Cardiac fibroblast (primary cell): Measurements from ENCODE around the gene OTUD5.
"Not testable (repeated sequence)": the region's sequence is repeated elsewhere in the genome, so short reads cannot be mapped to it uniquely, and the experiment has no call there.

Source experiments
- DNase-seq, 2 donors: peaks; one replicate each; pipeline versions ENCODE4 v3.0.0 to v3.0.0-alpha.2; 2010; ENCODE audit warnings: low read depth in 2 of 2
- H3K4me3 ChIP-seq, 2 donors: replicated peaks in 1 of 2; 1 replicate in 1 of 2; 2 replicates in 1 of 2; pipeline ENCODE4 v1.5.1; 2011; ENCODE audit warnings: low read depth in 2 of 2, low read length in 2 of 2, mild to moderate bottlenecking in 2 of 2, moderate library complexity in 1 of 2
- TF ChIP-seq, protein P1 (sequence below): IDR thresholded peaks from one replicate; pipeline ENCODE4 v1.5.1; 2011; ENCODE audit warnings: low read depth, mild to moderate bottlenecking, low read length, inconsistent platforms

Gene OTUD5

DNA sequence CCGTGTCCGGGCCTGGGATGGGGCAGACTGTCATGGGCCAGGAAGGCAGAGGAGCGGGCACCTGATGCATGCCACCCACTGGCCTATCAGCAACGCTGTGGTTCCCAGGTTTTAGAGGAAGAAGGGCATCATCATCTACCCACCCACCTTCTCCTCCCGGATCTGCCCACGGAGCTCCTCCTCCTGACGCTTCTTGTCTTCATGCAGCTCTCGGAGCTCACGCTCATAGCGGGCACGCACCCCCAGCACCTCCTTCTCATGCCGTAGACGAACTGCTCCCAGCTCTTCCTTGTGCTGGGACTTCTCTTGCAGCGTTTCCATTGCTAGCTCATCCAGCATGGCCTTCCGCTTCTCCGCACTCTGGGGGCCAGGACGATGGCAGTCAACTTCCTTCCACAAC is 25.7 kb upstream of the OTUD5 start:
- H3K4me3 ChIP-seq = no peak overlapping the region
- TF ChIP-seq, protein P1, sequence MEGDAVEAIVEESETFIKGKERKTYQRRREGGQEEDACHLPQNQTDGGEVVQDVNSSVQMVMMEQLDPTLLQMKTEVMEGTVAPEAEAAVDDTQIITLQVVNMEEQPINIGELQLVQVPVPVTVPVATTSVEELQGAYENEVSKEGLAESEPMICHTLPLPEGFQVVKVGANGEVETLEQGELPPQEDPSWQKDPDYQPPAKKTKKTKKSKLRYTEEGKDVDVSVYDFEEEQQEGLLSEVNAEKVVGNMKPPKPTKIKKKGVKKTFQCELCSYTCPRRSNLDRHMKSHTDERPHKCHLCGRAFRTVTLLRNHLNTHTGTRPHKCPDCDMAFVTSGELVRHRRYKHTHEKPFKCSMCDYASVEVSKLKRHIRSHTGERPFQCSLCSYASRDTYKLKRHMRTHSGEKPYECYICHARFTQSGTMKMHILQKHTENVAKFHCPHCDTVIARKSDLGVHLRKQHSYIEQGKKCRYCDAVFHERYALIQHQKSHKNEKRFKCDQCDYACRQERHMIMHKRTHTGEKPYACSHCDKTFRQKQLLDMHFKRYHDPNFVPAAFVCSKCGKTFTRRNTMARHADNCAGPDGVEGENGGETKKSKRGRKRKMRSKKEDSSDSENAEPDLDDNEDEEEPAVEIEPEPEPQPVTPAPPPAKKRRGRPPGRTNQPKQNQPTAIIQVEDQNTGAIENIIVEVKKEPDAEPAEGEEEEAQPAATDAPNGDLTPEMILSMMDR = no peak
- DNase-seq = no peak

DNA sequence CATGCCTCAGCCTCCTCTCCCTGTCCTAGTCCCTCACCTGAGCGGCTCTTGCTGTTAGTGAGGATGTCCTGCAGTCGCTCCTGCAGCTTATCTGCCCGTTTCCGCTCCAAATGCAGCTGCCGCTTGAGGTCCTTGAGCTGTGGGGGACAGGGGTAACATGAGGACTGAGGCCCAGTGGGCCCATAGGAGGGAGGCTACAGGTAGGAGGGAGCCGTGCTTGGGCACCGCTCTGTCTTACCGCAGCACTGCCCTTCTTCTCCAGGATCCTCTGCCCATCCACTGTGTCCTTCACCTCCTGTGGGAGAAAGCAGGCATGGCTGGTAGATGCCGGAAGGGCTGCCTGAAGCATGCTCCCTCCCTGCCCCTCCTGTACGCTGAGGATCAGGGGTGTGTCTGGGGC is 23.8 kb upstream of the OTUD5 start:
- no peak for DNase-seq
- TF ChIP-seq, protein P1 = no peak
- no peak overlapping the region for H3K4me3 ChIP-seq

DNA sequence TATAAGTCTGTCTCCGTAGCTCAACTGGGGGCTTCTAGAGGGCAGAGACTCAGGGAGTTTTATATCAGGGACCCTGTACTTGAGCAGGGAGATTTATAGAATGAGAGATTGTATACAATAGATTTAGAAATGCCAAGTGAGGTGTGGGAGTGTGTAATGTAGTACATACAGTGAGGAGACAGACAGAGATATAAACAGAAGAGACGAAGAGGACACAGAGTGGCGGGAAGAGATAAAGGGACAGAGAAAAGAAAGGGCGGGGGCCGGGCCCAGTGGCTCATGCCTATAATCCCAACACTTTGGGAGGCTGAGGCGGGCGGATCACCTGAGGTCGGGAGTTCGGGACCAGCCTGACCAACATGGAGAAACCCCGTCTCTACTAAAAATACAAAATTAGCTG is 22.9 kb upstream of the OTUD5 start:
- H3K4me3 ChIP-seq, DNase-seq: not testable (repeated sequence)

DNA sequence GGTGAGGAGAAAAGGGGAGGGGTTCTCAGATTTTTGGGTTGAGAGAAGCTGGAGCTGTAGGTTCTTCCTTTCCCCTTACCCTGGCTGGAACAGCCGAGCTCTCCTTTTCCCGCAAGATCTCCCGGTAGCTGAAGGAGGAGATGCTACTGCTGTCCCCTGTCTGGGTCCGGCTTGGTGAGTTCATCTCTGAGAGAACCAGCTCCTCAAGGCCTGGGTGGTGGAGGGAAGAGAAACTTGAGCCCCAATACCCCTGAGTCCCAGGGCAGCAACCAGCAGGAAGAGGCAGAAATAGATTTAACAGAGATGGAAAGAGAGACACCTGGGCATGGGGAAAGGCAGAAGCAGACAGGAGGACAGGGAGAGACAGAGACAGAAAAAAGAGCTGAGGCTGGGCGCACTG is 20.8 kb upstream of the OTUD5 start:
- DNase-seq = no peak
- no peak overlapping the region for H3K4me3 ChIP-seq
- TF ChIP-seq, protein P1 = no peak

DNA sequence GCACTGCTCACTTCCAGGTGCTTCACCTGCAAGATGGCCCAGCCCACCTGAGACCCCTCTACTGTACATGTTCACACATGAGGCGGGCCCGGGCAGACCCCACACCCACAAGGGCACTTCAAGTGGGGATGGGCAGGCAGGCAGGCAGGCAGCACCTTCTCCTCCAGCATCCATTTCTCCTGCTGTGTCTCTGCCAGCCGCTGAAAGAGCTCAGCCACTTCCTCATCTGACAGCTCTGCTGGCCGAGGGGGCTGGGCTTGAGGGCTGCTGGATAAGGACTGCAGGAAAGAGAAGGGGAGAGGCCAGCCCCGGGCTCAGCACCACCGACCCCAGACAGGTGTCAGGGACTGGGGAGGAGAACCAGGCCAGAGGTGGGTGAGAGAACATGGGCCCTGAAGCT is 18.7 kb upstream of the OTUD5 start:
- TF ChIP-seq, protein P1 = no peak
- no peak for DNase-seq
- H3K4me3 ChIP-seq = no peak overlapping the region

DNA sequence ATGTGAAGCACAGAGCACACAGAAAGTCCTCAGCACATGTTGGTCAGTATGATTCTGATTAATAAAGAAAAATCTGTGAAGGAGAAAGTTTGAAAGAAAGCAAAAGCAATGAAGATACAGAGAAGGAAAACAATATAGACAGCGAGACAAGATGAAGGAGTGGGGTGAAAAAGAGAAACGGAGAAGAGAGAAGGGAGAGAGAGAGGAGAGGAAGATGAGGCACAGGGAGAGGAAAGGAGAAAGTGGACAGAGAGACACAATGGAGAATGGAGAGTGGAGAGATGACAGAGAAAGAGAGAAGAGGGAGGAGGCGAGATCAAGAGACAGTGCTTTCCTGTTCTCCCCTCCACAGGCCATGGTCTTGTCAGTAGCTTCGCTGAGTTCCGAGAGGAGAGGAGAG is 18.1 kb upstream of the OTUD5 start:
- no peak overlapping the region for H3K4me3 ChIP-seq
- DNase-seq = no peak
- TF ChIP-seq, protein P1 = no peak

DNA sequence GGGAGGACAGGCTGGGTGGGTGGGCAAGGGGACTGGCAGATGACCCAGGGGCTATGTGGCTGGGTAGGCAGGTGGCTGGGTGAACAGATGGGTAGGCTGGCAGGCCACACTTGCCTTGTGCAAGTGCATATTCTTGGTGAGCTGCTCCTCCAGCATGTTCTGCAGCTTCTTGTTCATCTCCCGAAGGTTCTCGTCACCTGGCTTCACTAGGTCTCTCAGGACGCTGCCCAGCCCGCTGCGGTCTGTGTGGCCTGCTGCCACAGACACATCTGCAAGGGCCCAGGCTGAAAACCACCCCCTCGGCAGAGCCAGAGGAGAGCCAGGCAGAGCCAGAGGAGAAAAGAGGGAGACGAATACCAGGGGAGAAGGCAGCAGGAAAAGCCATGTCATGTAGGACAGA is 17.6 kb upstream of the OTUD5 start:
- no peak for DNase-seq
- H3K4me3 ChIP-seq = no peak overlapping the region
- TF ChIP-seq, protein P1 = no peak

DNA sequence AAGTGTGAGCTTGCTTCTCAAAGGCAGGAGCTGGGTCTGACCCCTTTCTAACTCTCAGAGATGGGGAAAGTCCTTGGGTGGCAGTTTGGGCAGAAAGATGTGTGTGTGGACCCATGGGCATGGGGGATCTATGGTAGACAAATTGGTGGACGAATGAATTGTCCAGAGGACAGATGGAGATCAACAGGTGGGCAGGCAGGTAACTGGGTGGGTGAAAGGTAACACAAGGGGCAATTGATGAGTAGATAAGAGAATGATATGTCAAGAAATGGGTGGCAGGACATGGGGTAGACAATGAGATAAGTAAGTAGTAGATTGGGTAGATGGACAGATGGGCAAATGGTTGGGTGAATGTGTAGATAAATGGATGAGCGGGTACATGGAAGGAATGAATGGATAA is 17.2 kb upstream of the OTUD5 start:
- no peak overlapping the region for H3K4me3 ChIP-seq
- TF ChIP-seq, protein P1 = no peak
- DNase-seq = no peak
